Gastrocnemius medialis (tissue), 4 donors: ENCODE measurements around the gene RAD51B.

ENCODE experiments used
- CTCF ChIP-seq, 5 experiments: fragments of 450-650 bp in 3 of 5; fragments of 200-600 bp in 2 of 5; sonication (generic) in 2 of 5; IDR thresholded peaks in 4 of 5; conservative IDR thresholded peaks in 1 of 5; 1 replicate in 4 of 5; 2 replicates in 1 of 5; pipeline ENCODE4 v1.5.1; 2016 to 2019; ENCODE audit warnings: antibody characterized with exemption in 5 of 5, mild to moderate bottlenecking in 3 of 5, moderate library complexity in 3 of 5
- POLR2A ChIP-seq, 2 donors: fragments of 450-650 bp; IDR thresholded peaks; one replicate each; pipeline ENCODE4 v1.6.1; 2017; ENCODE audit warnings: antibody characterized with exemption in 2 of 2, mild to moderate bottlenecking in 2 of 2, moderate library complexity in 2 of 2

DNA sequence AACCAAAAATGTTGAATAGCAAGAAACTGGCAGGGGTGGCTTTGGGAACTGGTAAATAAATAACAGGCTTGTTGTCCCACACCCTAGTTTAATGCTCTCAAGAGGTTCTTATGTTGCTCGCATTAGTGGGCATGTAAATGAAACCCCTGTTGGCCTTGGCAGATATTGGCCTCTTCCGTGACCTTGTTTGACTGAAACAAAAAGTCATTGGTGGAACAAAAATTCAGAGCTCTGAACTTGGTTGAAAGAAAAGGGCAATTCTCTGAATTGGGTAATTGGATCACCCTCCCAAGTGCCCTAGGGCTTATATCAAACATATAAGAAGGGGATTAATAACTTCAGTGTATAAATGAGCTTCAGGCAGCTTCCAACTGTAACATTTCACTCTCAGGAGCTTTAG is 547.1 kb downstream of the RAD51B start:
- no peak for TF ChIP-seq POLR2A (IDR thresholded peaks at IDR 0.05)
- no peak for TF ChIP-seq CTCF (IDR thresholded peaks at IDR 0.05 in 4 of 5, conservative IDR thresholded peaks at IDR 0.05 in 1 of 5)
